ENCODE data around the gene CLASP1.
"Not testable (repeated sequence)": the region's sequence is repeated elsewhere in the genome, so short reads cannot be mapped to it uniquely, and the experiment has no call there.

The CLASP1 gene

GRCh38 chr2:121625953-121626352 lies 23.3 kb downstream of the CLASP1 start:
- Histone ChIP-seq H3K27ac (no peak overlapping the region), H3K9me3 (ENCODE audit: severe bottlenecking) (no peaks in the 10 kb centered on the region), H3K36me3 (no peaks in the 10 kb centered on the region), H3K4me3 (ENCODE audit: low read depth, low read length) (no peak overlapping the region), H3K27me3 (ENCODE audit: insufficient read depth, low read depth, severe bottlenecking) (no peaks in the 10 kb centered on the region)
- no peak for DNase-seq
- no peak for TF ChIP-seq CTCF (IDR thresholded peaks at IDR 0.05; ENCODE audit: low read depth, low read length)

- no peak overlapping the region for H3K27ac ChIP-seq
- no peak for TF ChIP-seq CTCF (IDR thresholded peaks at IDR 0.05; ENCODE audit: low read depth, low read length)
- H3K27me3 ChIP-seq (ENCODE audit: insufficient read depth, low read depth, severe bottlenecking), result no peaks in the 10 kb centered on the region
- no peak overlapping the region for H3K4me3 ChIP-seq (ENCODE audit: low read depth, low read length)
- no peak for DNase-seq
- H3K9me3 ChIP-seq (ENCODE audit: severe bottlenecking), result no peaks in the 10 kb centered on the region
- H3K36me3 ChIP-seq, result peaks cover 8% of the 10 kb centered on the region; the same call in 1 of the 2 replicates
These were observed 32.1 kb downstream of the CLASP1 start for GRCh38 chr2:121617042-121617599.

- peaks cover 6% of the 10 kb centered on the region; the same call in 1 of the 2 replicates for H3K36me3 ChIP-seq
- H3K27me3 ChIP-seq (ENCODE audit: insufficient read depth, low read depth, severe bottlenecking), result no peaks in the 10 kb centered on the region
- H3K9me3 ChIP-seq (ENCODE audit: severe bottlenecking), result no peaks in the 10 kb centered on the region
- no peak overlapping the region for H3K27ac ChIP-seq
- H3K4me3 ChIP-seq (ENCODE audit: low read depth, low read length), result no peak overlapping the region
- TF ChIP-seq CTCF (IDR thresholded peaks at IDR 0.05; ENCODE audit: low read depth, low read length), result no peak
- no peak for DNase-seq
These were observed 35.5 kb downstream of the CLASP1 start for GRCh38 chr2:121613774-121614173.

- Histone ChIP-seq H3K27ac (no peak overlapping the region), H3K9me3 (ENCODE audit: severe bottlenecking) (no peaks in the 10 kb centered on the region), H3K4me3 (ENCODE audit: low read depth, low read length) (no peak overlapping the region), H3K27me3 (ENCODE audit: insufficient read depth, low read depth, severe bottlenecking) (no peaks in the 10 kb centered on the region), H3K36me3 (peaks cover 6% of the 10 kb centered on the region; the same call in 1 of the 2 replicates)
- no peak for DNase-seq
- TF ChIP-seq CTCF (IDR thresholded peaks at IDR 0.05; ENCODE audit: low read depth, low read length), result no peak
These were observed 36.1 kb downstream of the CLASP1 start for GRCh38 chr2:121613152-121613551.

GRCh38 chr2:121611730-121612705 lies 37.2 kb downstream of the CLASP1 start:
- H3K27ac ChIP-seq, result no peak overlapping the region
- no peaks in the 10 kb centered on the region for H3K9me3 ChIP-seq (ENCODE audit: severe bottlenecking)
- no peak for TF ChIP-seq CTCF (IDR thresholded peaks at IDR 0.05; ENCODE audit: low read depth, low read length)
- no peak overlapping the region for H3K4me3 ChIP-seq (ENCODE audit: low read depth, low read length)
- H3K36me3 ChIP-seq, result peaks cover 6% of the 10 kb centered on the region; the same call in 1 of the 2 replicates
- no peaks in the 10 kb centered on the region for H3K27me3 ChIP-seq (ENCODE audit: insufficient read depth, low read depth, severe bottlenecking)
- DNase-seq, result no peak

GRCh38 chr2:121611048-121611649 lies 38.1 kb downstream of the CLASP1 start:
- DNase-seq; H3K27ac ChIP-seq; H3K9me3 ChIP-seq (ENCODE audit: severe bottlenecking); H3K36me3 ChIP-seq; H3K4me3 ChIP-seq (ENCODE audit: low read depth, low read length); H3K27me3 ChIP-seq (ENCODE audit: insufficient read depth, low read depth, severe bottlenecking): not testable (repeated sequence)

GRCh38 chr2:121610487-121610874 lies 38.8 kb downstream of the CLASP1 start:
- not testable (repeated sequence) for H3K4me3 ChIP-seq (ENCODE audit: low read depth, low read length); H3K9me3 ChIP-seq (ENCODE audit: severe bottlenecking); DNase-seq; H3K27ac ChIP-seq; H3K27me3 ChIP-seq (ENCODE audit: insufficient read depth, low read depth, severe bottlenecking)
- H3K36me3 ChIP-seq, result peaks cover 12% of the 10 kb centered on the region

Measured in WERI-Rb-1 (cell line).